Gastrocnemius medialis (tissue), 4 donors: ENCODE results near the gene UBE2L6.

Experiments
- POLR2A ChIP-seq, 2 donors: fragments of 450-650 bp; IDR thresholded peaks; one replicate each; pipeline ENCODE4 v1.6.1; 2017; ENCODE audit warnings: antibody characterized with exemption in 2 of 2, mild to moderate bottlenecking in 2 of 2, moderate library complexity in 2 of 2
- TF ChIP-seq, protein P1 (sequence below), 5 experiments: fragments of 450-650 bp in 3 of 5; fragments of 200-600 bp in 2 of 5; sonication (generic) in 2 of 5; IDR thresholded peaks in 4 of 5; conservative IDR thresholded peaks in 1 of 5; 1 replicate in 4 of 5; 2 replicates in 1 of 5; pipeline ENCODE4 v1.5.1; 2016 to 2019; ENCODE audit warnings: antibody characterized with exemption in 5 of 5, mild to moderate bottlenecking in 3 of 5, moderate library complexity in 3 of 5

DNA sequence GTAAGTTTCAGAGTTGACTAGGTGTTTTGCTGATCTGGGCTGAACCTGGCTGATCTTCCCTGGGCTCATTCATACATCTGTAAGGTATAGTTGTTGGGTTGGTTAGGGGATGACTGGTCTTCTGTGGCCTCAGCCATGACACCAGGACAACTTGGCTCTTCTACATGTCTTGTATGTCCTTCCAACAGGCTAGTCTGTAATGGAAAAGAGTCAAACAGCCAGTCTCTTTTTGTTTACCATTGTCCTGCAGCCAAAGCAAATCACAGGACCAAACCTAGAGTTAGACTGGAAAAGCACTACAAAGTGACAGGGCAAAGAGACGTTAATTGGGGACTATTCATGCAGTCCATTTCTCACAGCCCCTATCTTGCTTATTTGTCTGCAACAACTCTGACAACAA is 47.8 kb upstream of the UBE2L6 start:
- TF ChIP-seq, protein P1, sequence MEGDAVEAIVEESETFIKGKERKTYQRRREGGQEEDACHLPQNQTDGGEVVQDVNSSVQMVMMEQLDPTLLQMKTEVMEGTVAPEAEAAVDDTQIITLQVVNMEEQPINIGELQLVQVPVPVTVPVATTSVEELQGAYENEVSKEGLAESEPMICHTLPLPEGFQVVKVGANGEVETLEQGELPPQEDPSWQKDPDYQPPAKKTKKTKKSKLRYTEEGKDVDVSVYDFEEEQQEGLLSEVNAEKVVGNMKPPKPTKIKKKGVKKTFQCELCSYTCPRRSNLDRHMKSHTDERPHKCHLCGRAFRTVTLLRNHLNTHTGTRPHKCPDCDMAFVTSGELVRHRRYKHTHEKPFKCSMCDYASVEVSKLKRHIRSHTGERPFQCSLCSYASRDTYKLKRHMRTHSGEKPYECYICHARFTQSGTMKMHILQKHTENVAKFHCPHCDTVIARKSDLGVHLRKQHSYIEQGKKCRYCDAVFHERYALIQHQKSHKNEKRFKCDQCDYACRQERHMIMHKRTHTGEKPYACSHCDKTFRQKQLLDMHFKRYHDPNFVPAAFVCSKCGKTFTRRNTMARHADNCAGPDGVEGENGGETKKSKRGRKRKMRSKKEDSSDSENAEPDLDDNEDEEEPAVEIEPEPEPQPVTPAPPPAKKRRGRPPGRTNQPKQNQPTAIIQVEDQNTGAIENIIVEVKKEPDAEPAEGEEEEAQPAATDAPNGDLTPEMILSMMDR (IDR thresholded peaks at IDR 0.05 in 4 of 5, conservative IDR thresholded peaks at IDR 0.05 in 1 of 5) = no peak
- TF ChIP-seq POLR2A (IDR thresholded peaks at IDR 0.05) = no peak
